Measurements from ENCODE around the gene KCTD17. TPM values are rescaled to one million over a fixed set of nuclear protein-coding genes. Genes with fewer than 3 reads are reported as not detected.

The KCTD17 gene
- total RNA-seq, 6 experiments from 2014 or later, result 39.8 to 46.4 (median 43.3) TPM

- H3K4me1 Mint-ChIP-seq (ENCODE audit: low read depth), result no peaks in the 10 kb centered on the region
- H3K27ac Mint-ChIP-seq, result no peak overlapping the region
- H3K4me3 Mint-ChIP-seq, result no peak overlapping the region
- no peaks in the 10 kb centered on the region for H3K9me3 Mint-ChIP-seq
- peaks cover 5% of the 10 kb centered on the region; the same call in 1 of the 2 replicates for H3K36me3 Mint-ChIP-seq (ENCODE audit: low read depth)
- no peaks in the 10 kb centered on the region for H3K27me3 Mint-ChIP-seq (ENCODE audit: insufficient read depth)
- no peak for DNase-seq
- TF ChIP-seq, protein P1, sequence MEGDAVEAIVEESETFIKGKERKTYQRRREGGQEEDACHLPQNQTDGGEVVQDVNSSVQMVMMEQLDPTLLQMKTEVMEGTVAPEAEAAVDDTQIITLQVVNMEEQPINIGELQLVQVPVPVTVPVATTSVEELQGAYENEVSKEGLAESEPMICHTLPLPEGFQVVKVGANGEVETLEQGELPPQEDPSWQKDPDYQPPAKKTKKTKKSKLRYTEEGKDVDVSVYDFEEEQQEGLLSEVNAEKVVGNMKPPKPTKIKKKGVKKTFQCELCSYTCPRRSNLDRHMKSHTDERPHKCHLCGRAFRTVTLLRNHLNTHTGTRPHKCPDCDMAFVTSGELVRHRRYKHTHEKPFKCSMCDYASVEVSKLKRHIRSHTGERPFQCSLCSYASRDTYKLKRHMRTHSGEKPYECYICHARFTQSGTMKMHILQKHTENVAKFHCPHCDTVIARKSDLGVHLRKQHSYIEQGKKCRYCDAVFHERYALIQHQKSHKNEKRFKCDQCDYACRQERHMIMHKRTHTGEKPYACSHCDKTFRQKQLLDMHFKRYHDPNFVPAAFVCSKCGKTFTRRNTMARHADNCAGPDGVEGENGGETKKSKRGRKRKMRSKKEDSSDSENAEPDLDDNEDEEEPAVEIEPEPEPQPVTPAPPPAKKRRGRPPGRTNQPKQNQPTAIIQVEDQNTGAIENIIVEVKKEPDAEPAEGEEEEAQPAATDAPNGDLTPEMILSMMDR (IDR thresholded peaks at IDR 0.05), result no peak
These were observed 9.5 kb downstream of the KCTD17 start for GRCh38 chr22:37060801-37061610.

DNA sequence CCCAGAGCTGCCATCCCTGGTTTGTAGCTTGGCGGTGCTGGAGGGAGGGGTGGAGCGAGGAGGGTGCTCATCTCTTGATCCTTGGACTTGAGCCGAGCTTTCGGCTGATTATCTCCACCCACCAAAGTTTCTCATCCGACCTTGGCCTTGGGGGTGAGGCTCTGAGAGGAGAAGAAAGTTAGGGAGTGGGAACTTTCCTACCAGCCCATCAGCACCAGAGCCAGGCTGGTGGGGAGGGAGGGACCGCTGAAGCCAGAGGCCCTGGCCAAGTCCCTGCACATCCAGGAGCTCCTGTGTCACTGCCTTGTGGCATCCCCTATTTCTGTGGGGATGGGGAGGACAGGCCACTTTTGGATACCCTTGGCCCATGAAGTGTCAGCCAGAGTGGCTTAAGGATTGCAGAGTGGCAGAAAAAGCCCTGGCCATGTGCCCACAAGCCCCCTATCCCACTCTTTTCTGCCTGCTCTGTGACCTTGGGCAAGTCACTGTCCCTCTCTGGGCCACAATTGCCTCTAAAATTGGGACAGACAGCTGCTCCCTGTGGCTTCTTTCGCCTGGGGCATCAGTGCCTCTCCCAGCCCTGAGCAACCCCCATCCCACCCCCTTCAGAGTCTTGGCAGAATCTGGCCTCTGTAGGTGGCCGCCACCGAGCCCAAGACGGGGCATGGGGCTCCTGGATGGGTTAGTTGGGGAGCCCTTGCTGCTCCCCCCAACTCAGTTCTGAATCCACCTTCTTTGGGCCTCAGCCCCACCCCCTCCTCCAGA, 10.3 kb downstream of the KCTD17 start:
- H3K27ac Mint-ChIP-seq, result no peak overlapping the region
- no peak for DNase-seq
- H3K36me3 Mint-ChIP-seq (ENCODE audit: low read depth), result peaks cover 5% of the 10 kb centered on the region; the same call in 1 of the 2 replicates
- no peaks in the 10 kb centered on the region for H3K4me1 Mint-ChIP-seq (ENCODE audit: low read depth)
- no peaks in the 10 kb centered on the region for H3K27me3 Mint-ChIP-seq (ENCODE audit: insufficient read depth)
- TF ChIP-seq, protein P1 (IDR thresholded peaks at IDR 0.05), result no peak
- H3K4me3 Mint-ChIP-seq, result no peak overlapping the region
- H3K9me3 Mint-ChIP-seq, result no peaks in the 10 kb centered on the region

DNA sequence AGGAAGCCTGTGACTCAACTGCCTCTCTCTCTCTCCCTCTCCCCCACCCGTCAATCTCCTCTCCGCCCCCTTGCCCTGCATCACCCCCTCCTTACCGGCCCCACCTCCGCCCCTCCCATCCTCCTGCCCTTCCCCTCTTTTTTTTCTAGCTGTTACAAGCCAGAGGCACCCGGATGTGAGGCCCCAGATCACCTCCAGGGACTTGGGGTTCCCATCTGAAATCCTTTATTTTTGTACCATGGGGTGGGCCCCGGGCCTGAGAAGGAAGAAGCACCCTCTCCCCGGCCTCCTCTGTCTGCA, 10.8 kb downstream of the KCTD17 start:
- H3K4me1 Mint-ChIP-seq (ENCODE audit: low read depth), result no peaks in the 10 kb centered on the region
- H3K27me3 Mint-ChIP-seq (ENCODE audit: insufficient read depth), result peaks cover 3% of the 10 kb centered on the region; the same call in 1 of the 2 replicates
- TF ChIP-seq, protein P1 (IDR thresholded peaks at IDR 0.05), result no peak
- DNase-seq, result no peak
- H3K36me3 Mint-ChIP-seq (ENCODE audit: low read depth), result peaks cover 5% of the 10 kb centered on the region; the same call in 1 of the 2 replicates
- H3K27ac Mint-ChIP-seq, result no peak overlapping the region
- H3K4me3 Mint-ChIP-seq, result no peak overlapping the region
- H3K9me3 Mint-ChIP-seq, result no peaks in the 10 kb centered on the region

DNA sequence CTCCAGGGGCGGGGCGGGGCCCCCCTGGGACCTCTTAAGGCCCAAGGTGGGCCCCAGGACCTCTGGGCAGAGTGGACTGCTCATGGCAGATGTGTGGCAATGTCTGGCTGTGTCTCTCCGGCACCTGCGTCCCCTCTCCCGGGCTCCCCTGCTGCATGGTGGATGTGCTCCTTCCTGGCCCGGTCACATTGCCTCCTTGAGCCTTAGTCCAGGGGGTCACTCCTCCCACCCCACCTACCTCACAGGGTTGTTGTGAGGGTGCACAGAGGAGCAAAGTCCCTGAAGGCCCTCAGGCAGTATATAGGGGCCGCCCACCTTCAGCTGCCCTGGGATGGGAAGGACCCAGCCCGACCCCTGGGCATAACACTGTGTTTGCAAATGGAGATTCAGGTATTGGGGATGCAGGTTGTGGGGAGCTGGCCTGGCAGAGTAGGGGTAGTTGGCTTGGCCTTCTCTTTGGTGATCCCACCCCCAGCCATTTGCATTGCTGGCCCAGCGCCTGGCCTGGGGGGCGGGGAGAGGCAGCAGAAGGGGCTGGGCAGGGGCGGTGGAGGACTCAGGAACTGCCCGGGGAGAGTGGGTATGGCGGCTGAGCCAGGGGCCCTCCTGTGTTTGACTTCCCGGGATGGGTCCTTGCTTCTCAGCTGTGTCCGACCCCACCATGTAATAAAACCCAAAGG, 11.3 kb downstream of the KCTD17 start:
- Mint-ChIP-seq H3K4me3 (no peak overlapping the region), H3K4me1 (ENCODE audit: low read depth) (no peaks in the 10 kb centered on the region), H3K36me3 (ENCODE audit: low read depth) (peaks cover 5% of the 10 kb centered on the region; the same call in 1 of the 2 replicates), H3K9me3 (no peaks in the 10 kb centered on the region), H3K27ac (no peak overlapping the region), H3K27me3 (ENCODE audit: insufficient read depth) (peaks cover 8% of the 10 kb centered on the region)
- TF ChIP-seq, protein P1 (IDR thresholded peaks at IDR 0.05), result no peak
- no peak for DNase-seq
